ENCODE data around the gene SMIM21.

The SMIM21 gene
- 0 reads per million in 2 experiments for total RNA-seq

DNA sequence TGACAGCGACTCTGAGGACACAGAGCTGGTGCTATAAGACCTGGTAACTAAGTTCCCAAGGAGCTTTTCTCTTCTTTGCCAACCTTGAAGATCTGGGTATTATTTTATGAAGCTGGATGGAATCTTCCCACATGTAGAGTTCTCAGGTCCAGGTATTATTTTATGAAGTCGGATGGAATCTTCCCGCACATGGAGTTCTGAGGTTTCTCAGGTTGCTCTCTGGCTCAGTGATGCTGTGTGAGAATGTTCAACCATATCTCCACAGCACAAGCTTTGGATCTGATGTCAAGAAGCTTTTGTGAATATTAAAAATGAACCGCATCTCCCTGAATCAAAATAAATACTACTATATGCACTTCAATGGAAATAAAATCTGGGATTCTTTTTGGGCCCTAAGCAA lies at the start of gene SMIM21:
Gene SMIM21 (minus strand): TSS at position 101 of the 400 bp plus-strand sequence. CDS start 140 bp downstream, outside the sequence.
- no peak for DNase-seq (ENCODE audit: low read depth)

DNA sequence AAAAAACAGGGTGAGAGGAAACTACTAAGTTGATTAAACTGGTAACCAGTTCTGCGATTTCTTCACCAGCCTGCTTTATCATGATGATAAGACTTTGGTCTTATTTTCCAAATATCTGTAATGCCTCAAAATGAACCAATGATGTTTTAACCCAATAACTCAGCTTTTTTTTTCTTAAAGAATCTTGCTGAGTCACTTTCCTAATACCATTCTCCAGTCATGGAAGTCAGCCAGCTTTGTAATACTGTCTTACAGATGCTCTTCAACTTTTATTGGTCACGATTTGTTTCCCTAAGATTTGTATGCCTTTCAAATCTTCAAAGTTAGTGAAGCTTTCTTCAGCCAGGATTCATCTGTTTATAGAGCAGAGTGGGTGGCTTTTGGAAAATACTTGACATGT lies 47.7 kb upstream of the SMIM21 start:
- DNase-seq (ENCODE audit: low read depth): no peak

DNA sequence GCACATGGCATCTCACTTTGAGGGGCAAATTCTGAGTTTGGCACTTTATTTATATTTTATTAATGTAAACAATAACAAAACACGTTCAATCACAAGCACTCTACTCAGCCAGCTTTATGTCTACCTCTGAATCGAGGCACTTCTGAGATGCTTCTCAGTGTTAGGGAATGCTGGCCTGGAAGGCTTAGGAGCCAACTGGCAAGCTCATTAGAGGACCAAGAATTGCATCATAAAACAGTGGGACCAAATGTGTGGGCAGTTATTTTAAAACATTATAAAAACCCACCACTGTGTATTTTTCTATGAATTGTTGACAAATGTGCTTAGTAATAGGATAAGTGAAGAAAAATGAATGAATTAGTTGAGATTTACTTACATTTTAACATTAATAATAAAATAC lies 46.8 kb upstream of the SMIM21 start:
- no peak for DNase-seq (ENCODE audit: low read depth)

DNA sequence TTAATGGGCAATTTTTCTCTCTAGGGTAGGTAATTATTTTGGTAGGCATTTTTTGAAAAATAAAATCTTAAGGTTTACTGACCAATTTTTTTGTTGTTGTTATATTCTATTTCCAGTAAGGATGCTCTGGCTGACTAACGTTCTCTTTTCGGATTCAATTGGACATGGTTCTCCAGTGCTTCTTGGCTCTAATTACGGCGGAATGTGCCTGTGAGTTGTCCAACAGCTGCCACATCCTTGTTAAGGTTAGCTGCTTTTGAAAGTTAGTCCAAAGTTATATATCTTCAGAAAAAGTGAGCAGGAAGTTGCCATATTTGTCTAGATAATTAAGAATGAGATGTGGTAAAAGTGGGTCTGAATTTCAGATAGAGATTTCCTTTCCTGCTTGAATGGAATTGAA lies 45.8 kb upstream of the SMIM21 start:
- no peak for DNase-seq (ENCODE audit: low read depth)

DNA sequence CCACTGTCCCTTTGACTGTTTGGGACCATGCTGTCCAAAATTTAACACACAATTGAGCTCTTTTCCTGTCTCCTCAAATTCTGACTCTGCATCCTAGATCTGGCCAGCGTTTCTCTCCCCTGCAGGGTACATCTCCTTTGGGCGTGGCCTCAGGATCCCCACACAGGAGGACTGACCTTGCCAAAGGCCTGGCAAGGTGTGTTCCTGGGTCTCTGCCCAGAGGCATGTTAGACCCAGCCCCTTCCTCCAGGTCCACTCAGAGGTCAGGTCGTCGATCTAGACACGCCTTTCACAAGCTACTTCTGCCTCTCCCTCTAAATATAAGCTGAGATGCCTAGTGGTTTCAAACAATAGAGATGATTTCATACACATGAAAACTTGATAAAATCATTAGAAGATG lies 45.4 kb upstream of the SMIM21 start:
- no peak for DNase-seq (ENCODE audit: low read depth)

DNA sequence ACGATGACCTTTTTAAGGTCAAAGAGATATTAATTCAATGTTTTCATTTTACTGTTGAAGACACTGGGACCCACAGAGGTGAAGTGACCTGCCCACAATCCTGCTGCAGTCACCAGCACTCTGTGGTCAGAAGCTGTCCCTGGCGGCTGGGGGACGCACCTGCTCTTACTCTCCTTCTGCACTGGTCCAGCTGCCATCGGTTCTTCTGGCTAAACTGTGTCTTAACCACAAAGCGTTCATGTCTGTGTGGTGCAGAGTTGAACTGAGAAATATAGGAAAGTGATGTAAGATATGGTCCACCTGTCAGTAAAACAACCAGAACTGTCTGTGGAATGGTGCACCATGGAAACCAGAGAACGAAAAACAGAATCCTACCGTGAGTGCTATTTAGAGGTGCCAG lies 44.9 kb upstream of the SMIM21 start:
- DNase-seq (ENCODE audit: low read depth): no peak

DNA sequence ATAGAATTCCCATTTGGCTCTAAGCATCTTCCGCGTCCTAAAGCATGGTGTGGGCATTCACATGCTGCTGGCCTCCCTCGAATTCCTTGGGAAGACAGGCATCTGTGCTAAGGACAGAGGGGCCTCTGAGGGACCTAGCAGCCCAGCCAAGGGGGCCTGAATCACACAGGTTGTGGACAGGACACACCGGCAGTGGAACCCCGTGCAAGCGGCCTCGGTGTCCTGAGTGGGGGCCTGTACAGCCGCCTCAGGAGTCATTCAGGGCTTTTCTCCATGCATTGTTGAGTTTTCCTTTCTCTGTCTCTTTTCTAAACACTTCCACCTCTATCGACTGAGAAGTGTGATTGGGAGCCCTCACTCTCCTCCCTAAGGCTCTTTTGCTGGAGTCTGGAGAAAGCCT lies 44.3 kb upstream of the SMIM21 start:
- no peak for DNase-seq (ENCODE audit: low read depth)

DNA sequence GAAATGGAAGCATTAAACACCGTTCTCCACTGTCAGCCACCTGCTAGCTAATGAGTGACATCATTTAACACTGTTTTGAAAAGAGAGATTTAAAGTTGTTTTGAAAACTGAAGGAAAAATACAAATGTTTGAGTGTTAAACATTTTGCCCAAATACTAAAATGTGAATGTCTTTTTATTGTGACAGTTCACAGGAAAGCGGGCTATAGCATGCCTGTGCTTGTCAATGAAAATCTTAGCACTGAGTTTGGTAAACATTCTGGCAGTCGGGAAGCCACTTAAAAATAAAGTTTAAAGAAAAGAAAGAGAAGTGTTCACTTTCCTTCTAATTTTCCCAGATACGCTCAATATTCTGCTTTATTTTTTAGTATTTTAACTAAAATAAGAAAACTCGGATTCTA lies 40.3 kb upstream of the SMIM21 start:
- no peak for DNase-seq (ENCODE audit: low read depth)

DNA sequence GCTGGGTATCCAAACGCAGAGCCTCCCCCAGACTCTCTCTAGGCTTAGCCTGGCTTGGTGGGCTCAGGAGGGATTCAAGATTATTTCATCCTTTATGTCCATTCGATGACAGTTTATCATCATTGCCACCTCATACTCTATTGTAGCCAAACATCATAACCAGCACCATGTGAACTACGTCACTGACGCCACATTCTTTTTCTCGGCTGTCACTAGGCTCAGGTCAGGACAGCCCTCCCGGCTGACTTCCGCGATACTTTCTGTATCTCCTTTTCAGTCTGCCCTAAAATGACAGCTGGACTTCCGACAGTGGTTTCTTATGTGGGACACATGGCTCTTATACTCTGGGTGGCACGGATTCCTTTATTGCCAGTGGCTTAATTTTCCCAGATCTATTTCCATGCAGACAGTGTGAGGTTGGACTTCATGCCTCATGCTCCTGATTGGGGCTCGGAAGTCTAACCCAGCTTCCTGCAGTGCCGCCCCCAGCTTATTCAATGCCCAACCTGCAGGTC lies 39.8 kb upstream of the SMIM21 start:
- no peak for DNase-seq (ENCODE audit: low read depth)

DNA sequence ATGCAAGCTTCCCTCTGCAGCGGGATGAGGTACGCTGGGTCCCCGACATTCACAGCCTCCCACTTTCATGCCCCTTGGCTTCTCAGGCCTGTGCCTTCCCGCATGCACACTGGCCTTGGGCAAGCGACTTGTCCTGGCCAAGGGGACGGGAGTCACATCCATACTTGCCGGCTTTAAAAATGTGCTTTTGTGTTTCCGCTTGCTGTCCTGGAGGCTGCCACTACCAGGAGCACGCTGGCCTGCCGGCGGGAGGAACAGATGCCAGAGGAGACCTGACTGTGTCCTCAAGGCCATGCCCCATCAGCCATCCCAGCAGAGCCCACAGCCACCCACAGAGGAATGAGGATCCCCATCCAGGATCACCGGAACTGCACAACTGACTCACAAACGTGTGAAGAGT lies 36.9 kb upstream of the SMIM21 start:
- DNase-seq (ENCODE audit: low read depth): no peak

DNA sequence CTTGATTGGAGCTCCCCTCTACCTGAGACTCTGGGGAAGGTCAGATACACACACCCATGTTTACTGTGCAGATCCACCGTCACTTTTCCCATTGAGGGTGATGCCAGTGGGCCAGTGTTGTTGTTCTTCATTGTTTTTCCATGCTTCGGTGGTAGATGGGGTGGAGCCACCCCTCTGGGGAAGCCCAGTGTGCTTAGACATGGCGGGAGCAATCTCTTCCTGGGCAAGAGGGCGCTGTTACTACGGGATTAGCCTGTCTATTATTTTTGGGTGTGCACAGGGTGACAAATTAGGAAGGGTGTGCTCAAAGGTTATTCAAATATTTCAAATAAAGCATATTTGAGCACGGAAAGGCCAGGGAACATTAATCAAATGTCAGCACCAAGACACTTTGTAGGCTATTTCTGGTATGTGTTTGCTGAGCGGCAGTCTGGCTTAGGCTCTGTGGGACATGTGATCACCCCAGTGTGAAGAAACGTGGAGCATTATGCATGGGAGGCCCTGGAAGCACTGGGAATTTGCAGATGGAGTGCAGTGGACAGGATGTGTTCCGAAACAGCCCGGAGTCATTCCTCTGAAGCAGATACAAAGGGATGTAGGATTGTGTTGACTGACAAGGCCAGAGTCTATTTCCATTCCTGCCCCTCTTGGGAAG lies 34.8 kb upstream of the SMIM21 start:
- no peak for DNase-seq (ENCODE audit: low read depth)

DNA sequence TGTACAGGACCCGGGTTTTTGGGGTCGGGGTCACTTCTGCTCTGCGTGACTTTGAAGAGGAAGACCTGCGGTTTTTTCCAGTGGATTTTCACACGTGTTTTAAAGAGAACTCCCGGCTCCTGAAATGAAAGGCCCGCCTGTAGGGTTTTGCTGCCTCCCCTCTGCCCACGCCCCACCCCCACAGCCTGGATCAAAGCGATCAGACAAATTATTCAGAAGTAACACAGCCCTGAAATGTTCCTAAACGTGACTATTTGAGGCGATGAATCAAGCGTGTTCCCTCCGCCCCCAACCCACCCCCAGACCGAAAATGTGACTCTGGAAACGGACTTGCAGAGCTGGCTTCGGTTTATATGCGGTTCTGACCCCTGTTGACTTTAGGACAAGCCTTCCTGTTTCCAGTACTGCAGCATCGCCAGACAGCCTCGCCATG lies 28.7 kb upstream of the SMIM21 start:
- DNase-seq (ENCODE audit: low read depth): no peak

DNA sequence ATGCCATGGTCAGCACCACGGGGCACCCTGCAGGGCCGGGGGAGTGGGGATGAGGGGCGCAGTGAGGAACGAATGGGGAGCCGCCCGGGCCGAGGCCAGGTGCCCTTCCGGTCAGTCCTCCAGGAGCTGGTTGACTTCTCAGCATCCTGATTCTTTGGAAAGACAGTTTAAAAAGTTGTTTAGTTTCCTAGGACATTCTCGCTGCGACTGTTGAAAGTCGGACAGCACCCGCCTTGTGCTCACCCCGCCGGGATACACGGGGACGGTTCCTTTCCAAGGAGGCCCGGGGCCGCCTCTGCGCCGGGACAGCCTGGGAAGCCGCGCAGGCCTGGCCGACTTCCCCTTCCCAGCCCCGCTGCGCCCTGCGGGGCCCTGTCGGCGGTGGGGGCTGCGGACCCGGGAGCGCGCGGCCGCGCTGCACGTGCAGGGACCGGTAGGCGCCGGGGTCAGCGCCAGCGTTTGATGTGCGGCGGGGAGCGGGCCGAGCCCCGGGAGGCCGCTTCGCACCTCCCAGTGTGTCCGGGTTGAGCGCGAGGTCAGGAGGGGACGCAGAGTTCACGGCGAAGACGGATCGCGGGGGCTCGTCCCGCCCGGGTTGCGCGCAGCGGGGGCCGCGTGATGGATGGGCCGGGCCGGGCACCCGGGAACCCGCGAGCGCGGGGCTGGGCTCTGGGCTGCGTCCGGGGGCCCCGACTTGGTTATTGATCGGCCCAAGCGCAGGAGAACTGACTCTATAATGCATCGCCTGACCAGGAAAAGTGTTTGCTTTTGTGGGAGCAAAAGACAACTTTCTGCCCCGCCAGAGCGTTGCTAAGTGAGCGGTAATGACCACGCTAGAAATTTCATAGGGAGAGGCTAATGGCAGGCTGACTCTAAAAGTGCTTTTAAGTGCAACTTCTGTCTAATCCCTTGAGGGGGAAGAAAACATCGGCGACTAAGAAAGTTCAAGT lies 28.0 kb upstream of the SMIM21 start:
- DNase-seq (ENCODE audit: low read depth): no peak

DNA sequence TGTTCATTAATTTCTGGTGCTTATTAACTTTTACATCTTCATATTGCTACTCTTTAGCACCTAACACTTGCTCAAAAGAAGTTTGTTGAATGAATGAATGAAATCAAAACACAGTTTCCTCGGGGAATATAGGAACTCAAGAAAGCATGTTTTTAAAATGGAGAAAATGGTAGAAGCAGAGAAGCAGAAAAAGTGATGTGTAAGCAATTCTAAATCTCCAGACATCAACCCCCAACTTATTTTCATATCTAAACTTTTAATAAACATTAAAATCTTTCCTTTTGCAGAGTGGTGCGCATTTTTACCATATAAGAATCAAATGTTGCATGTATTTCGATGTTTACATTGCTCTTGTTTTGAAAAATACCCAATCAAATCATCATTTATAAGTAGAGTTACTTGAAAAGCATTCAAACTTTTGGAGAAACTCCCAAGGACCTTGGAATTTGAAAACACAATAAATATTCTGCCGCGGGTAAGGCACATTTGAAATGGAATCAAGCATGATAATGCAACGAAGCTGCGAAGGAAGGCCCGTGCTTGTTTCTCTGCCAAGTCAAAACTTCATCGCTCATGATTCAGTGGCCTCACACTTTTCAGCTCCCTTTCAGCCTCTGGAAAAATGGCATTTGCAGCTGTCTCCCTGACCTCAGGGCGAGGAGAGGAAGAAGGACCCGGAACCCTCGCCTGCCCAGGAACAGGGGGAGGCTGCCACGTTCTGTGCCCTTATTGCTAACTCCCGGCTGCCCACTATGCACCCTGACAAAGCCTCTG lies 26.7 kb upstream of the SMIM21 start:
- no peak for DNase-seq (ENCODE audit: low read depth)

DNA sequence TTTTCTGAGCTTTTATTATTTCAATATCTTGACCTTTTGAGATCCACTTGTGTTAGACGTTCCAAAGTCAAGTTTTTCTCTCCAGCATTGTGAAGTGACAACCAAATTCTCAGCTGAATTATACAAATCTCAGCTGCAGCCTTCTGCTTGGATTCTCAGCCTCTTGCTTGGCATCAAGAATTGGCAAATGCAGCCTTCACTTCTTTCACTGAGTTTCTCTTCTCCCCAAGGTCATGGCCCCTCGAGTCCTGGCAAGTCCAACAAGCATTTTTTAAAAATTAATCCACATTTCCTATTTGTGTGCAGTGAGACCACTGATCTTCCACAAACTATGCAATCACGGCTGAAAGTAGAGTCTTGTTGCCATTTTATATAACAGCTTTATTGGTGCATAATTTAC lies 23.4 kb upstream of the SMIM21 start:
- DNase-seq (ENCODE audit: low read depth): no peak

DNA sequence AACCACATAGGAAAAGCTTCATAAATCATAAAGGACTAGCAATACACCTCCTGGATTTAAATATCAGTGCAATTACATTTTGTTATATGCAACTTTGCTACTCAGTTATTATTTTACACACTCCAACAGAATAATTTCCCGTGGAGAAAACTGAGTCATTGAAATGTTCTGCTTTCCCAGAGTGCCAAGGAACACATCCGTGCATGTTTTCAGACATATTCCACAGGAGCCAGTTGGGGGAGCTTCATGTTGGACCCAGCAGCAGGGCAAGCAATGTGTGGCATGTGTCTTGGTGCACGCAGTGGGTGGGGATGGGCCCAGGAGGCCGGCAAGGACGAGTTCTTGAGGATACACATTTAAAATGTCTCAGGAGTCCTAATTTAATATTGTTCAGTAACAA lies 14.4 kb upstream of the SMIM21 start:
- no peak for DNase-seq (ENCODE audit: low read depth)

DNA sequence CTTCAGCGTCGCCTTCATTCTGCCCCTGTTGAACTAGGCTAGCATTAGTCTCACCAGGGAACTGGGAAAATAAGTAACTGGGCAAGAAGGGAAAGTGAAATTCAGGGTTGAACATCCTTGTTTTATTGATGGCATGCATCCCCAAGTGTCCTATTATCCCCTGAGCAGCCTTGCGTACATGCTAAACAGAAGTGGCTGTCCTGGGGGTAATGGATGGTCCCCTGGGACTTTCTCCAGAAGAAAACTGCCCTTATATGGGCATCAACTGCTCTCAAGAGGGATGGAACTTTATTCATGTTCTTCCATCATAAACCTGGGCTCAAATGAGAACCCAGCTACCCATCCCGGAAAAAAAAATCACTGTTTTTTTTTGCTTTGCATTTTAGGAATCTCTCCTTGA lies 11.8 kb upstream of the SMIM21 start:
- DNase-seq (ENCODE audit: low read depth): no peak

DNA sequence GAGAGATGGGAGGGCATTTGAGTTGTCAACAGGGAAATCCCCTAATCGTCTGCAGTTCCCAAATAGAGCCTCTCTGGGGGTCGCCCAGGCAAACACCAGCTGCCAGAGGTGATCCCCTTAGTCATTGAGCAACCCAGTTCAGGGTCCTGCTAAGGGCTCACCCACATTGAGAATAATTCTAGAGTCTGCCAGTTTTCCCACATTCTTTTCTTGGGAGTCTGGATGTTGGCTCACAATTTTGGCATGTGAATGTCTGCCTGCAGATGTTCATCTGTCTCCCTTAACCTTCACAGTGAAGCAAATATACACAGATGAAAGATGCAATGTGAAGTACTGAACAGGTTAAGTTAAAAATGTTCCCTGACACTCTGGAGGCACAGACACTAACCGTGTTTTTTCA lies 11.4 kb upstream of the SMIM21 start:
- DNase-seq (ENCODE audit: low read depth): no peak

DNA sequence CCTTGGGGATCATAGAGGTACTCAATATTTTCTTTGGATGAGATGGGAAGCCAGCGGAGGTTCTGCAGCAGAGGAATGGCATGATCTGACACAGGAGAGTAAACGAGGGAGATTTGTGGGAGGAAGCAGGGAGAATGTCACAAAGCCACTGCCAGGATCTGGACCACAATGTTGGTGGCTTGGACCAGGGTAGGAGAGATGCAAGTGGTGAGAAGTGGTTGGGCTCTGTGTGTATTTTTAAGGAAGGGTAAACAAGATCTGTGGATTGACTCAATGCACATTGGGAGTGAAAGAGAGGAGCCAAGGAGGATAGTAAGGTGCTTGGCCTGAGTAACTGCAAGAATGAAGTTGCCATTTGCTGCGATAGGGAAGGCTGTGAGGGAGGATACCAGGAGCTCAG lies 10.5 kb upstream of the SMIM21 start:
- DNase-seq (ENCODE audit: low read depth): no peak

DNA sequence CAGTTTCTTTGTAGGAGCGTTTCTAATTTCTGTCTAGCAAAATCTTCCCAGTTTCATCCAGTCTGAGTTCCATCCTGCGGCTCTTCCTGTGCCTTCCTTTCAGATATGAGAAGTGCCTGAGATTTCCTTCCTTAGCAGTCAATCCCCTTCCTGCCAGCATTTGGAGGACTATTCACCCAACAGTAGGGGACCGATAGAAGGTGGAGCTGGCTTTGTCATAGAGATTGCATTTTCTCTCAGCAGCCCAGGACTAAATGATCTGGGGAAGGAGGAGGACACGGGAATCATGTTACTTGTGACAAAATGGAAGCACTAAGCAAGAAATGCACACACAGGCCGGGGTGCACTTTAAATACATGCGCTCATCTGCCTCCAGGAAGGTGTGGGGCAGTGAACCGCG lies 5.6 kb upstream of the SMIM21 start:
- no peak for DNase-seq (ENCODE audit: low read depth)

DNA sequence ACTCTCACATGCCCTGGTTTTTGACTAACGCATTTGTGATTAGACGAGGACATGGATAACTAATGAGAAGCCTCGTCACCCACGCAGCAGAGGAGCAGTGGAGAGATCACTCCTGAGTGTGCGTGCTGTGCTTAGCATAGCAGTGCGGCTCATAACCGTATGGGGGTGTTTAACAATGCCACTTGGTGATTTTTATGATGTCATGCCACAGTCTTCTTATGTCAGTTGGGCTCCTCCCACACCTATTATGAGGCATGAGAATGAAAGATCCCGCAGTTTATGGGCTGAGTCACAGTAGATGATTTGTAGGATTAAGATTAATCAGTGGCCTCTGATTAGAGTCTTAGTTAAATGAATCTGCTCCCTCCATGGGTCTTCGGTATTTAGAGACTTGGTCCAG lies 2.5 kb upstream of the SMIM21 start:
- no peak for DNase-seq (ENCODE audit: low read depth)

DNA sequence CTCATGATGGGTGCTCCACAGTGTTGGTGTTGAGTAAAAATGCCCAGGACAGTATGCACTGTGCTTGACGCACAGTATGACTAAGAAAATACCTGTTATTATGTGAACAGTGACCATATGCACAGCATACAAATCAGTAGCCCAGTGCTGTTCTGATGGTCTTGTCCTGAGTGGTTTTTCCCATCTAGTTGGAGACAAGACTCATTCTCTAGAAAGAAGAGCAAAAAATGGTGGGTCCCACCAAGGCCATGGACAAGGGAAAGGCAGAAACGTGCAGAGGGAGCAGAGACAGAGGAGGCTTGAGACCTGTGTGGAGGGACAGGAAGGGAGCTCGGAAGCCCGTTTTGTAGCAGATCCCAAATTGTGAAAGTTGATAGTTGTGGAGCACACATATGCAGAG lies 987 bp upstream of the SMIM21 start:
- no peak for DNase-seq (ENCODE audit: low read depth)
